Measurements from ENCODE around the gene ADAMTS18.

ADAMTS18 gene

GRCh38 chr16:77308163-77308561 is 126.7 kb downstream of the ADAMTS18 start (continued):
- TF ChIP-seq SP3 (tag by site-specific recombination; IDR thresholded peaks at IDR 0.05) (no peak), ZNF2 (tag by site-specific recombination; IDR thresholded peaks at IDR 0.05) (no peak), ZNF785 (tag by site-specific recombination; IDR thresholded peaks at IDR 0.05) (no peak), ZNF175 (tag by site-specific recombination; IDR thresholded peaks at IDR 0.05) (no peak), TRIM28 (IDR thresholded peaks at IDR 0.05; ENCODE audit: borderline replicate concordance, low read length) (0 out of 2 replicates have a peak, but pooled peaks have one; percentile 60), ZNF274 (IDR thresholded peaks at IDR 0.05; ENCODE audit: low read length) (no peak), ZNF274 (tag by site-specific recombination; IDR thresholded peaks at IDR 0.05; ENCODE audit: borderline replicate concordance) (no peak), ZNF23 (tag by site-specific recombination; IDR thresholded peaks at IDR 0.05; ENCODE audit: borderline replicate concordance) (no peak), HOXD13 (CRISPR knock-in tag; IDR thresholded peaks at IDR 0.05; ENCODE audit: borderline replicate concordance) (no peak), ZNF366 (tag by site-specific recombination; conservative IDR thresholded peaks at IDR 0.05) (peak; percentile 72), ZNF629 (tag by site-specific recombination; IDR thresholded peaks at IDR 0.05) (peak; percentile 91), ZNF184 (tag by site-specific recombination; IDR thresholded peaks at IDR 0.05) (no peak), ZNF391 (tag by site-specific recombination; IDR thresholded peaks at IDR 0.05; ENCODE audit: borderline replicate concordance, low read depth) (no peak; the same call in 1 of the 2 replicates), ZNF16 (tag by site-specific recombination; IDR thresholded peaks at IDR 0.05; ENCODE audit: low read depth) (no peak), ATF2 (tag by site-specific recombination; IDR thresholded peaks at IDR 0.05; ENCODE audit: low read depth) (peak; percentile 56; the same call in 1 of the 2 replicates), ZNF354C (tag by site-specific recombination; IDR thresholded peaks at IDR 0.05; ENCODE audit: borderline replicate concordance, low read depth) (no peak), GFI1B (tag by site-specific recombination; IDR thresholded peaks at IDR 0.05) (no peak), ZNF645 (tag by site-specific recombination; IDR thresholded peaks at IDR 0.05) (no peak), ZNF654 (tag by site-specific recombination; IDR thresholded peaks at IDR 0.05; ENCODE audit: low read depth) (no peak), ZNF660 (tag by site-specific recombination; IDR thresholded peaks at IDR 0.05) (no peak), HOXA7 (CRISPR knock-in tag; IDR thresholded peaks at IDR 0.05; ENCODE audit: borderline replicate concordance) (no peak), ZNF112 (tag by site-specific recombination; IDR thresholded peaks at IDR 0.05) (no peak), ZNF777 (tag by site-specific recombination; IDR thresholded peaks at IDR 0.05; ENCODE audit: borderline replicate concordance) (no peak), ZBTB1 (tag by site-specific recombination; IDR thresholded peaks at IDR 0.05) (no peak), ZSCAN4 (tag by site-specific recombination; IDR thresholded peaks at IDR 0.05) (0 out of 2 replicates have a peak, but pooled peaks have one; percentile 21), ZNF239 (tag by site-specific recombination; IDR thresholded peaks at IDR 0.05) (no peak)
- TF ChIP-seq, protein P1, sequence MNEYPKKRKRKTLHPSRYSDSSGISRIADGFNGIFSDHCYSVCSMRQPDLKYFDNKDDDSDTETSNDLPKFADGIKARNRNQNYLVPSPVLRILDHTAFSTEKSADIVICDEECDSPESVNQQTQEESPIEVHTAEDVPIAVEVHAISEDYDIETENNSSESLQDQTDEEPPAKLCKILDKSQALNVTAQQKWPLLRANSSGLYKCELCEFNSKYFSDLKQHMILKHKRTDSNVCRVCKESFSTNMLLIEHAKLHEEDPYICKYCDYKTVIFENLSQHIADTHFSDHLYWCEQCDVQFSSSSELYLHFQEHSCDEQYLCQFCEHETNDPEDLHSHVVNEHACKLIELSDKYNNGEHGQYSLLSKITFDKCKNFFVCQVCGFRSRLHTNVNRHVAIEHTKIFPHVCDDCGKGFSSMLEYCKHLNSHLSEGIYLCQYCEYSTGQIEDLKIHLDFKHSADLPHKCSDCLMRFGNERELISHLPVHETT (tag by site-specific recombination; IDR thresholded peaks at IDR 0.05), result no peak
- TF ChIP-seq, protein P2, sequence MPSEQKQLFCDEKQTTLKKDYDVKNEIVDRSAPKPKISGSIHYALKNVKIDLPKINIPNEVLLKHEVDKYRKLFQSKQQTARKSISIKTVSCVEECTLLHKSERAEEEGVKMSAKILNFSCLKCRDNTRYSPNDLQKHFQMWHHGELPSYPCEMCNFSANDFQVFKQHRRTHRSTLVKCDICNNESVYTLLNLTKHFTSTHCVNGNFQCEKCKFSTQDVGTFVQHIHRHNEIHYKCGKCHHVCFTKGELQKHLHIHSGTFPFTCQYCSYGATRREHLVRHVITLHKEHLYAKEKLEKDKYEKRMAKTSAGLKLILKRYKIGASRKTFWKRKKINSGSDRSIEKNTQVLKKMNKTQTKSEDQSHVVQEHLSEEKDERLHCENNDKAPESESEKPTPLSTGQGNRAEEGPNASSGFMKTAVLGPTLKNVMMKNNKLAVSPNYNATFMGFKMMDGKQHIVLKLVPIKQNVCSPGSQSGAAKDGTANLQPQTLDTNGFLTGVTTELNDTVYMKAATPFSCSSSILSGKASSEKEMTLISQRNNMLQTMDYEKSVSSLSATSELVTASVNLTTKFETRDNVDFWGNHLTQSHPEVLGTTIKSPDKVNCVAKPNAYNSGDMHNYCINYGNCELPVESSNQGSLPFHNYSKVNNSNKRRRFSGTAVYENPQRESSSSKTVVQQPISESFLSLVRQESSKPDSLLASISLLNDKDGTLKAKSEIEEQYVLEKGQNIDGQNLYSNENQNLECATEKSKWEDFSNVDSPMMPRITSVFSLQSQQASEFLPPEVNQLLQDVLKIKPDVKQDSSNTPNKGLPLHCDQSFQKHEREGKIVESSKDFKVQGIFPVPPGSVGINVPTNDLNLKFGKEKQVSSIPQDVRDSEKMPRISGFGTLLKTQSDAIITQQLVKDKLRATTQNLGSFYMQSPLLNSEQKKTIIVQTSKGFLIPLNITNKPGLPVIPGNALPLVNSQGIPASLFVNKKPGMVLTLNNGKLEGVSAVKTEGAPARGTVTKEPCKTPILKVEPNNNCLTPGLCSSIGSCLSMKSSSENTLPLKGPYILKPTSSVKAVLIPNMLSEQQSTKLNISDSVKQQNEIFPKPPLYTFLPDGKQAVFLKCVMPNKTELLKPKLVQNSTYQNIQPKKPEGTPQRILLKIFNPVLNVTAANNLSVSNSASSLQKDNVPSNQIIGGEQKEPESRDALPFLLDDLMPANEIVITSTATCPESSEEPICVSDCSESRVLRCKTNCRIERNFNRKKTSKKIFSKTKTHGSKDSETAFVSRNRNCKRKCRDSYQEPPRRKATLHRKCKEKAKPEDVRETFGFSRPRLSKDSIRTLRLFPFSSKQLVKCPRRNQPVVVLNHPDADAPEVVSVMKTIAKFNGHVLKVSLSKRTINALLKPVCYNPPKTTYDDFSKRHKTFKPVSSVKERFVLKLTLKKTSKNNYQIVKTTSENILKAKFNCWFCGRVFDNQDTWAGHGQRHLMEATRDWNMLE (tag by site-specific recombination; conservative IDR thresholded peaks at IDR 0.05; ENCODE audit: low read depth), result peak; percentile 37; the same call in 1 of the 2 replicates
- TF ChIP-seq, protein P3, sequence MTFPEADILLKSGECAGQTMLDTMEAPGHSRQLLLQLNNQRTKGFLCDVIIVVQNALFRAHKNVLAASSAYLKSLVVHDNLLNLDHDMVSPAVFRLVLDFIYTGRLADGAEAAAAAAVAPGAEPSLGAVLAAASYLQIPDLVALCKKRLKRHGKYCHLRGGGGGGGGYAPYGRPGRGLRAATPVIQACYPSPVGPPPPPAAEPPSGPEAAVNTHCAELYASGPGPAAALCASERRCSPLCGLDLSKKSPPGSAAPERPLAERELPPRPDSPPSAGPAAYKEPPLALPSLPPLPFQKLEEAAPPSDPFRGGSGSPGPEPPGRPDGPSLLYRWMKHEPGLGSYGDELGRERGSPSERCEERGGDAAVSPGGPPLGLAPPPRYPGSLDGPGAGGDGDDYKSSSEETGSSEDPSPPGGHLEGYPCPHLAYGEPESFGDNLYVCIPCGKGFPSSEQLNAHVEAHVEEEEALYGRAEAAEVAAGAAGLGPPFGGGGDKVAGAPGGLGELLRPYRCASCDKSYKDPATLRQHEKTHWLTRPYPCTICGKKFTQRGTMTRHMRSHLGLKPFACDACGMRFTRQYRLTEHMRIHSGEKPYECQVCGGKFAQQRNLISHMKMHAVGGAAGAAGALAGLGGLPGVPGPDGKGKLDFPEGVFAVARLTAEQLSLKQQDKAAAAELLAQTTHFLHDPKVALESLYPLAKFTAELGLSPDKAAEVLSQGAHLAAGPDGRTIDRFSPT (tag by site-specific recombination; IDR thresholded peaks at IDR 0.05), result peak; percentile 49; the same call in 1 of the 2 replicates

Data from HEK293 (cell line).